MM.1S (cell line): Measurements from ENCODE around the gene ITFG1.

Source experiments
- DNase-seq: peaks from one replicate; pipeline ENCODE4 v3.0.0-alpha.2; 2015
- H2AFZ ChIP-seq: fragments of 300-600 bp; sonication (generic); 2 replicates; pipeline ENCODE4 v1.6.0; 2016; ENCODE audit warnings: antibody characterized with exemption, low read length
- H3F3A ChIP-seq: fragments of 300-600 bp; sonication (generic); 2 replicates; pipeline ENCODE4 v1.6.1; 2016; ENCODE audit warnings: mild to moderate bottlenecking, antibody characterized with exemption, low read length, moderate library complexity, mixed read lengths; ENCODE audit not compliant: insufficient read depth
- H3K27ac ChIP-seq: fragments of 300-600 bp; sonication (generic); 2 replicates; pipeline ENCODE4 v1.5.1; 2016; ENCODE audit warnings: mild to moderate bottlenecking, low read length
- H3K27me3 ChIP-seq: fragments of 300-600 bp; sonication (generic); replicated peaks from 2 replicates; pipeline ENCODE4 v1.6.0; 2016; ENCODE audit warnings: low read length; ENCODE audit not compliant: insufficient read depth
- H3K36me3 ChIP-seq: fragments of 300-600 bp; sonication (generic); replicated peaks from 2 replicates; pipeline ENCODE4 v1.6.1; 2016; ENCODE audit warnings: mild to moderate bottlenecking, low read length, mixed read lengths; ENCODE audit not compliant: insufficient read depth
- H3K4me1 ChIP-seq: fragments of 300-600 bp; sonication (generic); 2 replicates; pipeline ENCODE4 v1.6.1; 2016; ENCODE audit warnings: low read length, mixed read lengths
- H3K4me2 ChIP-seq: fragments of 300-600 bp; sonication (generic); 2 replicates; pipeline ENCODE4 v1.6.0; 2016; ENCODE audit warnings: low read depth, low read length
- H3K4me3 ChIP-seq: fragments of 300-600 bp; sonication (generic); 2 replicates; pipeline ENCODE4 v1.5.1; 2016; ENCODE audit warnings: low read length, mixed read lengths
- H3K79me2 ChIP-seq: fragments of 300-600 bp; sonication (generic); 2 replicates; pipeline ENCODE4 v1.6.1; 2016; ENCODE audit warnings: mixed run types, low read length, mixed read lengths
- H3K9ac ChIP-seq: fragments of 300-600 bp; sonication (generic); 2 replicates; pipeline ENCODE4 v1.6.1; 2016; ENCODE audit warnings: low read length, mixed read lengths
- H3K9me2 ChIP-seq: fragments of 300-600 bp; sonication (generic); replicated peaks from 2 replicates; pipeline ENCODE4 v1.6.1; 2016; ENCODE audit warnings: mild to moderate bottlenecking, low read length, mixed read lengths; ENCODE audit not compliant: insufficient read depth
- H3K9me3 ChIP-seq: fragments of 300-600 bp; sonication (generic); replicated peaks from 2 replicates; pipeline ENCODE4 v1.6.1; 2016; ENCODE audit warnings: mild to moderate bottlenecking, low read length, mixed read lengths; ENCODE audit not compliant: insufficient read depth
- H4K20me1 ChIP-seq: fragments of 300-600 bp; sonication (generic); 2 replicates; pipeline ENCODE4 v1.6.1; 2016; ENCODE audit warnings: mild to moderate bottlenecking, low read length, moderate library complexity, mixed read lengths; ENCODE audit not compliant: insufficient read depth
- EZH2 ChIP-seq: fragments of 300-600 bp; sonication (generic); optimal IDR thresholded peaks from 2 replicates; pipeline ENCODE3; 2017; ENCODE audit warnings: low read depth, mild to moderate bottlenecking, antibody characterized with exemption, low read length, mixed read lengths
- EZH2phosphoT487 ChIP-seq: fragments of 300-600 bp; sonication (generic); IDR thresholded peaks from 2 replicates; pipeline ENCODE4 v1.6.1; 2018; ENCODE audit warnings: antibody characterized with exemption, low read length
- TF ChIP-seq, protein P1 (sequence below): fragments of 300-600 bp; sonication (generic); IDR thresholded peaks from 2 replicates; pipeline ENCODE4 v1.5.1; 2016; ENCODE audit warnings: antibody characterized with exemption, low read length, mixed read lengths

ITFG1 gene

DNA sequence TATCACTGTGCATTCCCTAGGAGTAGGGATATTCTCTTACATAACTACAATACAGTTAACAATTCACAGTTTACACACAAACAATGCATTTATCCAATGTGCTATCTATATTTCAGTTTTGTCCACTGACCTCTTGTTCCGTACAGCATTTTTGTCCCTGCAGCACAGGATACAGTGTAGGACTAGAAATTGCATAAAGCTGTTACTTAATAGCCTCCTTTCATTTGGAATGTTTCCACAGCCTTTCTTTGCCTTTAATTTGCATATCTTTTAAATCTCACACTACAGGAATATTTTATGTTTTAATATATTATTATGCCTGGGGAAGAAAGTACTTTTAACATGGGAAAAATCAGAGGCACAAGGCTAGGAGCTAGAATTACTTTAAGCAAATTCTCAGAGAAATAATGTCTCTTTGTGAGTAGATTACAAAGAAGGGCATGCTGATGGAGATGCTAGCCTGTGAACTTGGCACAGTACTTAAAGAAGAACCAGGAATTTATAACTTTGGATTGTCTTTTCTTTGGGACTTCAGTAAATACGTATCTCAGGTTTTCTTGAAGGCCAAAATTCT, 144.3 kb downstream of the ITFG1 start:
- Histone ChIP-seq H3K4me2 (no peak overlapping the region), H3K9me3 (no peaks in the 10 kb centered on the region), H3K9me2 (no peaks in the 10 kb centered on the region), H3K36me3 (no peaks in the 10 kb centered on the region), H3K9ac (no peak overlapping the region), H3K4me3 (no peak overlapping the region), H2AFZ (no peak overlapping the region), H3K27ac (no peak overlapping the region), H3K27me3 (no peaks in the 10 kb centered on the region), H3F3A (no peaks in the 10 kb centered on the region), H3K4me1 (no peaks in the 10 kb centered on the region), H3K79me2 (no peaks in the 10 kb centered on the region), H4K20me1 (no peaks in the 10 kb centered on the region)
- no peak for DNase-seq
- TF ChIP-seq, protein P1, sequence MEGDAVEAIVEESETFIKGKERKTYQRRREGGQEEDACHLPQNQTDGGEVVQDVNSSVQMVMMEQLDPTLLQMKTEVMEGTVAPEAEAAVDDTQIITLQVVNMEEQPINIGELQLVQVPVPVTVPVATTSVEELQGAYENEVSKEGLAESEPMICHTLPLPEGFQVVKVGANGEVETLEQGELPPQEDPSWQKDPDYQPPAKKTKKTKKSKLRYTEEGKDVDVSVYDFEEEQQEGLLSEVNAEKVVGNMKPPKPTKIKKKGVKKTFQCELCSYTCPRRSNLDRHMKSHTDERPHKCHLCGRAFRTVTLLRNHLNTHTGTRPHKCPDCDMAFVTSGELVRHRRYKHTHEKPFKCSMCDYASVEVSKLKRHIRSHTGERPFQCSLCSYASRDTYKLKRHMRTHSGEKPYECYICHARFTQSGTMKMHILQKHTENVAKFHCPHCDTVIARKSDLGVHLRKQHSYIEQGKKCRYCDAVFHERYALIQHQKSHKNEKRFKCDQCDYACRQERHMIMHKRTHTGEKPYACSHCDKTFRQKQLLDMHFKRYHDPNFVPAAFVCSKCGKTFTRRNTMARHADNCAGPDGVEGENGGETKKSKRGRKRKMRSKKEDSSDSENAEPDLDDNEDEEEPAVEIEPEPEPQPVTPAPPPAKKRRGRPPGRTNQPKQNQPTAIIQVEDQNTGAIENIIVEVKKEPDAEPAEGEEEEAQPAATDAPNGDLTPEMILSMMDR = no peak
- no peak for TF ChIP-seq EZH2phosphoT487

DNA sequence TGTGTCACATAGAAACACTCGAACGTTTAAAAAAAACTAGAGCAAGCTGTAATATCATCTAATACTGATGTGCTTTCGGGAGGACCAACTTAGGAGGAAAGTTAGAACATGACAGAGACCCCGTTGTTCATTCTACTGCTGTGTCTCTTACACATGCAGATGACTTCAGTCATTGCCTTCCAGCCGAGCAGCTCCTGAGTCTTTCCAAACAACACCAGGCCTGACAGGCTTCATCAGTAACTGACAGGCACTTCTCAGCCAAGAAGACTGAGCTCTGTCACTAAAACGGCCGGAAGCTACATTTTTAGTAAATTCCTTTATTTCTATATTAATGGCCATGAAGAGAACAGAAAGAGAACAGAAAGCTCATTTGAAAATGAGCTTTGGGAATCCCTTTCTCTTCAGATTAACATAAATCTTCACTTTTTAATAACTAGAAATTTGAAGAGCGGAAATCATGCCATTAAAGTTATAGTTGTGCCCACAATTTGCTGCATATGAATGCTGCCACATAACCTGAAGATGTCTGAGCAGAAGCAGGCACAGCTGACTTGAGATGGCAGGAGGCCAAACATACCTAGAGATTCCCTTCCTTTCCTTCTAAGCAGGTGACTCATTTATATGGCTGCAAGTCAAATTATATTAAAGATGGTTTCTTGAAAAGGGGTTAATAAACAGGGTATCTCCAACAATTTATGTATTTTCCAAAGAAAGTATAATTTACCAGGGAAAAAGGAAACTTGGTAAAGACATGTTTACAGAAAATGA, 148.9 kb downstream of the ITFG1 start:
- Histone ChIP-seq H3K27me3 (no peaks in the 10 kb centered on the region), H3K36me3 (no peaks in the 10 kb centered on the region; the same call in 1 of the 2 replicates), H3K9me3 (no peaks in the 10 kb centered on the region), H3K27ac (no peak overlapping the region), H3K9ac (no peak overlapping the region), H4K20me1 (no peaks in the 10 kb centered on the region), H3K79me2 (no peaks in the 10 kb centered on the region), H3K9me2 (no peaks in the 10 kb centered on the region), H3K4me1 (no peaks in the 10 kb centered on the region), H3F3A (no peaks in the 10 kb centered on the region), H2AFZ (no peak overlapping the region), H3K4me2 (no peak overlapping the region), H3K4me3 (no peak overlapping the region)
- TF ChIP-seq EZH2 = no peak
- no peak for TF ChIP-seq EZH2phosphoT487
- TF ChIP-seq, protein P1 = no peak
- DNase-seq = no peak

DNA sequence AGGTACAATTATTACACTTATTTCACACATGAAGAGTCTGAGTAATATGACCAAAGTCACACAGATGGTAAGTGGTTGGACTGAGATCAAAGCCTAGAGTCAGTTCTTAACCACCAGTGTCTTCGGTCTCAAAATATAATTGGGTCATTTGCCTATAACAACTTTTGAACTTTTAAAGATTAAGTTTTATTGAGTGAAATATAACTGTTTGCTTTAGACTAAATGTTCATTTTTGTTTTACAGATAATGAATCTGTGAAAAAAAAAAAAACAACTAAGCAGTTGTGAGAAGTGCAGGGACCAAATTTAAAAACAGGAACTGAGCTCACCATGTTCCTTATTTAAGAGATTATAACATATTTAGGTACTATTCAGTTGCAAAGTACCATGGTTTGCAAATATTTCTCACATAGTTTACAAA, 150.1 kb downstream of the ITFG1 start:
- H3K9ac ChIP-seq = no peak overlapping the region
- no peaks in the 10 kb centered on the region for H3K79me2 ChIP-seq
- no peak overlapping the region for H2AFZ ChIP-seq
- H4K20me1 ChIP-seq = no peaks in the 10 kb centered on the region
- H3K4me3 ChIP-seq = no peak overlapping the region
- H3K4me2 ChIP-seq = no peak overlapping the region
- no peaks in the 10 kb centered on the region for H3K27me3 ChIP-seq
- no peaks in the 10 kb centered on the region for H3K9me2 ChIP-seq
- H3F3A ChIP-seq = no peaks in the 10 kb centered on the region
- TF ChIP-seq, protein P1 = no peak
- TF ChIP-seq EZH2phosphoT487 (no peak), EZH2 (no peak)
- no peaks in the 10 kb centered on the region for H3K9me3 ChIP-seq
- DNase-seq = no peak
- no peak overlapping the region for H3K27ac ChIP-seq
- H3K4me1 ChIP-seq = no peaks in the 10 kb centered on the region
- no peaks in the 10 kb centered on the region; the same call in 1 of the 2 replicates for H3K36me3 ChIP-seq
